DMS153 treated with DMSO at 0.1 percent for 48 hours (cell line): ENCODE results near the gene SLC38A3.

Experiments used
- DNase-seq: peaks from one replicate; lab custom pipeline; 2025; ENCODE audit not compliant: unreplicated experiment; lab: John Stamatoyannopoulos, UW

SLC38A3 gene

GRCh38 chr3:50265571-50265970 lies 60.5 kb downstream of the SLC38A3 start:
- DNase-seq, result no peak

- DNase-seq, result no peak
These were observed 60.9 kb downstream of the SLC38A3 start for GRCh38 chr3:50266017-50266416.

- DNase-seq, result no peak
These were observed 61.8 kb downstream of the SLC38A3 start for GRCh38 chr3:50266836-50267235.

- DNase-seq, result no peak
These were observed 62.3 kb downstream of the SLC38A3 start for GRCh38 chr3:50267280-50267913.

- DNase-seq, result no peak
These were observed 63.2 kb downstream of the SLC38A3 start for GRCh38 chr3:50268276-50268675.

- DNase-seq, result no peak
These were observed 63.8 kb downstream of the SLC38A3 start, which contains the start of gene SEMA3B for GRCh38 chr3:50268703-50269451. Gene SEMA3B, plus strand, starts transcription at chr3:50269147. Its CDS starts 94 bp downstream, at chr3:50269241.

GRCh38 chr3:50269460-50269859 lies 64.4 kb downstream of the SLC38A3 start:
- DNase-seq, result no peak

GRCh38 chr3:50269977-50270413 lies 64.9 kb downstream of the SLC38A3 start:
- no peak for DNase-seq

GRCh38 chr3:50270422-50271224 lies 65.6 kb downstream of the SLC38A3 start:
- no peak for DNase-seq
